Stimulated activated CD8-positive, alpha-beta memory T cell treated with anti-CD3 and anti-CD28 coated beads, Interleukin-7, amount 100 ng/mL, for 4 hours (primary cell): ENCODE measurements around the gene ATP10B.
"Not testable (repeated sequence)": the region's sequence is repeated elsewhere in the genome, so short reads cannot be mapped to it uniquely, and the experiment has no call there.

Experiments
- DNase-seq, 2 donors: peaks; one replicate each; pipeline ENCODE4 v3.0.0-alpha.2; 2020; ENCODE audit warnings: low read depth in 2 of 2

ATP10B gene, protein sequence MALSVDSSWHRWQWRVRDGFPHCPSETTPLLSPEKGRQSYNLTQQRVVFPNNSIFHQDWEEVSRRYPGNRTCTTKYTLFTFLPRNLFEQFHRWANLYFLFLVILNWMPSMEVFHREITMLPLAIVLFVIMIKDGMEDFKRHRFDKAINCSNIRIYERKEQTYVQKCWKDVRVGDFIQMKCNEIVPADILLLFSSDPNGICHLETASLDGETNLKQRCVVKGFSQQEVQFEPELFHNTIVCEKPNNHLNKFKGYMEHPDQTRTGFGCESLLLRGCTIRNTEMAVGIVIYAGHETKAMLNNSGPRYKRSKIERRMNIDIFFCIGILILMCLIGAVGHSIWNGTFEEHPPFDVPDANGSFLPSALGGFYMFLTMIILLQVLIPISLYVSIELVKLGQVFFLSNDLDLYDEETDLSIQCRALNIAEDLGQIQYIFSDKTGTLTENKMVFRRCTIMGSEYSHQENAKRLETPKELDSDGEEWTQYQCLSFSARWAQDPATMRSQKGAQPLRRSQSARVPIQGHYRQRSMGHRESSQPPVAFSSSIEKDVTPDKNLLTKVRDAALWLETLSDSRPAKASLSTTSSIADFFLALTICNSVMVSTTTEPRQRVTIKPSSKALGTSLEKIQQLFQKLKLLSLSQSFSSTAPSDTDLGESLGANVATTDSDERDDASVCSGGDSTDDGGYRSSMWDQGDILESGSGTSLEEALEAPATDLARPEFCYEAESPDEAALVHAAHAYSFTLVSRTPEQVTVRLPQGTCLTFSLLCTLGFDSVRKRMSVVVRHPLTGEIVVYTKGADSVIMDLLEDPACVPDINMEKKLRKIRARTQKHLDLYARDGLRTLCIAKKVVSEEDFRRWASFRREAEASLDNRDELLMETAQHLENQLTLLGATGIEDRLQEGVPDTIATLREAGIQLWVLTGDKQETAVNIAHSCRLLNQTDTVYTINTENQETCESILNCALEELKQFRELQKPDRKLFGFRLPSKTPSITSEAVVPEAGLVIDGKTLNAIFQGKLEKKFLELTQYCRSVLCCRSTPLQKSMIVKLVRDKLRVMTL (N-terminal part only)

DNA sequence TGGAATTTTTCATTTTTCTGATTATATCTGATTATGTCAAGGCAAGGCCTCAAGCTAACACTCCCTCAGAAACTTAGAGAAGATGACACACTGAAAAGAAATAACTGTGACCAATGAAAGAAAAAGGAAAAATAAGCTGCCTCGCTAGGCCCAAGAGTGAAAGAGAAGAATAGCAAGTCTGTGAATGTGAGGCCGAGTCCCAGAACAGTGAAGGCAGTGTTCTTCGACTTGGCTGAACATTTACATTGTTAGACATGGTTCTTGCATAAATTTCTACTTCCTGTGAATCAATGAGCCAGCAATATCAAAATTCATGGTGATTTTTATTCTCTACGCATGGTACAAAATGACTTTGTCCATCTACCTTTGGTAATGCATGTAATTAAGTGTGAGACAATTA lies at the start of gene ATP10B:
Gene ATP10B, minus strand, starts transcription at position 163 of the 400 bp plus-strand sequence. CDS start 164,137 bp downstream, outside the sequence.
- no peak for DNase-seq

DNA sequence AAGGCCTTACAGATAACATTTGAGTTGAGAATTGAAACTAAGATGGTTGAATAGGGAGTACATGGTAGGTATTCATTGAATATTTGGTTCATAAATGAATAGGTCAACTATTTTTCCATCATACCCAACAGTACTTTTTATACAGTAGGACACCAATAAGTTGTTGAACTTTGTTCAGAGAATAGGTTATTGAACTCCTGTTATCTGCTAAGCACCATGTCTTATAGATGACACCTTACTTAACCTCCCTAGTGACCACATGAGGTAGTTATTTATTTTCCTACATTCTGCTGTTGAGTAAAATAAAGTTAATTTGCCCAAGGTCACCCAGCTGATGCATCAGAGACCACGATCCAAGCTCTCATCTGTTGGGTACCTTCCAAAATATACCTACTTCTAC lies 49.6 kb upstream of the ATP10B start:
- no peak for DNase-seq

DNA sequence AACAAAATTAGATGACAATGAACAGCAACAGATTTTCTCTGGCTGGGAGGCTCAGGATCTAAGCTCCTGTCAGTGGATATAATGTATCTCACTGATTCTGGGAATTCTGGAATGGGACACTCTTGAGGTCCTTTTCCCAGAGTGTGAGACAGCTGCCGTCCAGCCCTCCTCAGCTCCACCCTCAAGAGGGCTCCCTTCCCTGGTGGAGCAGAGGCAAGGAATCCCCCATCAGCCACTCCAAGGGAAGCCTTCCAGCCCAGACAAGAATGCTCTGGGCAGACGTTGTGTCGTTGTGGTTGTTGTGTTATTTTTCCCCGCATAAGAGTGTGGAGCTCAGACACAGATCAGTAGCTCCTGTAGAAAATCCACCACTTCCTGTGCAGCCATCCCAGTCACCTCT lies 47.7 kb upstream of the ATP10B start:
- no peak for DNase-seq

DNA sequence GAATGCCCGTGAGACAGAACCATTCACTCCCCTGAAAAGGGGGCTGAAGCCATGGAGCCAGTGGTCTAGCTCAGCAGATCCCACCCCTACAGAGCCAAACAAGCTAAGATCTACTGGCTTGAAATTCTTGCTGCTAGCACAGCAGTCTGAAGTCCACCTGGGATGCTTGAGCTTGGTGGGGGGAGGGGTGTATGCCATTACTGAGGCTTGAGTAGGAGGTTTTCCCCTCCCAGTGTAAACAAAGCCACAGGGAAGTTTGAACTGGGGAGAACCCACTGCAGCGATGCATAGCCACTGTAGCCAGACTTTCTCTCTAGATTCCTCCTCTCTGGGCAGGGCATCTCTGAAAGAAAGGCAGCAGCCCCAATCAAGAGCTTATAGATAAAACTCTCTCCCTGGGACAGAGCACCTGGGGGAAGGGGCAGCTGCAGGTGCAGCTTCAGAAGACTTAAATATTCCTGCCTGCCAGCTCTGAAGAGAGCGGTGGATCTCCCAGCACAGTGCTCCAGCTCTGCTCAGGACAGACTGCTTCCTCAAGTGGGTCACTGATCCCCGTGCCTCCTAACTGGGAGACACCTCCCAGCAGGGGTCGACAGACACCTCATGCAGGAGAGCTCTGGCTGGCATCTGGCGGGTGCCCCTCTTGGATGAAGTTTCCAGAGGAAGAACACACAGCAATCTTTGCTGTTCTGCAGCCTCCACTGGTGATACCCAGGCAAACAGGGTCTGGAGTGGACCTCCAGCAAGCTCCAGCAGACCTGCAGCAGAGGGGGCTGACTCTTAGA lies 41.4 kb upstream of the ATP10B start:
- DNase-seq = not testable (repeated sequence)

DNA sequence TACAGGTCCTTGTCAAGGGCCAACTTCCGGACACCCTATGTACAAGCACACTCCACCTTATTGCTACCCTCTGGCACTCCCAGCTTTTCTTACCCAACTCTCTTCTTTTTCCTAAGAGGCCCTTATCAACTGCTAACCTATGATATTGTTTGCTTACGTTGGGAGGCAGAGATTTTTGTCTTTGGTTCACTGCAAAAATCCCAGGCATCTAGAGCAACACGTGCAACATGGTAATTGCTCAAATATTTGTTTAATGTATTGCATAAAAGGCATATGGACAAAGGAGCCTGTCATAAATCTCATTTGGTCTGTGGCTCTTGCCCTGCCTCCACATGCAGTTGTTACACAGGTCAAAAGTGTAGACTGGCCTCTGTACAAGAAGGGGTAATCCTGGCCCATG lies 35.8 kb upstream of the ATP10B start:
- no peak for DNase-seq

DNA sequence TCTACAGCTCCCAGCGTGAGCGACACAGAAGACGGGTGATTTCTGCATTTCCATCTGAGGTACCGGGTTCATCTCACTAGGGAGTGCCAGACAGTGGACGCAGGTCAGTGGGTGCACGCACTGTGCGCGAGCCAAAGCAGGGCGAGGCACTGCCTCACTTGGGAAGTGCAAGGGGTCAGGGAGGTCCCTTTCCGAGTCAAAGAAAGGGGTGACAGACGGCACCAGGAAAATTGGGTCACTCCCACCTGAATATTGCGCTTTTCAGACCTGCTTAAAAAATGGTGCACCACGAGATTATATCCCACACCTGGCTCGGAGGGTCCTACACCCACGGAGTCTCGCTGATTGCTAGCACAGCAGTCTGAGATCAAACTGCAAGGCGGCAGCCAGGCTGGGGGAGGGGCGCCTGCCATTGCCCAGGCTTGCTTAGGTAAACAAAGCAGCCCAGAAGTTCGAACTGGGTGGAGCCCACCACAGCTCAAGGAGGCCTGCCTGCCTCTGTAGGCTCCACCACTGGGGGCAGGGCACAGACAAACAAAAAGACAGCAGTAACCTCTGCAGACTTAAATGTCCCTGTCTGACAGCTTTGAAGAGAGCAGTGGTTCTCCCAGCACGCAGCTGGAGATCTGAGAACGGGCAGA lies 21.7 kb upstream of the ATP10B start:
- not testable (repeated sequence) for DNase-seq

DNA sequence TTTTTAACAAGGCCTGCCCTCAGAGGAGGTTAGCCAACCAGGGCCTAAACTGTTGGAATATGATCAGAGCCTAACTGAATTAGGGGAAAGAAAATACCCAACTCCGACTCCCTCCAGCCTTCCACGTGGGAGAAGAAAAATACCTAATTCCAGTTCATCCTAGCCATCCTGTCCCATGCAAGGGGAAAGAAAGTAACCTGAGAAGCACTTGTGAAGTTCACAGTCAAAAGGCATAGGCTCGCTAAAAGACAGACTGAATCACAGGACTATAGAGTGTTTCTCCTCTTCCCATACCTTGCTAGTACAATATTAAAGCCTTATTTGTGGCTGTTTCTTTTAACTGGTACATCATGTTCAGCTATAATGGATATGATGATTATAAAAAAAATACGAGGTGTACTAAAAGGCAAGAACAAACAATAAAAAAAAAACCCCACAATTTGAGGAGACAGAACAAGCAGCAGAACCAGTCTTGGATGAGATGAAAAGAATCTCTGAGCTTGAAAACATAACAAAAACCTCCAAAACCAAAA lies 18.0 kb upstream of the ATP10B start:
- no peak for DNase-seq

DNA sequence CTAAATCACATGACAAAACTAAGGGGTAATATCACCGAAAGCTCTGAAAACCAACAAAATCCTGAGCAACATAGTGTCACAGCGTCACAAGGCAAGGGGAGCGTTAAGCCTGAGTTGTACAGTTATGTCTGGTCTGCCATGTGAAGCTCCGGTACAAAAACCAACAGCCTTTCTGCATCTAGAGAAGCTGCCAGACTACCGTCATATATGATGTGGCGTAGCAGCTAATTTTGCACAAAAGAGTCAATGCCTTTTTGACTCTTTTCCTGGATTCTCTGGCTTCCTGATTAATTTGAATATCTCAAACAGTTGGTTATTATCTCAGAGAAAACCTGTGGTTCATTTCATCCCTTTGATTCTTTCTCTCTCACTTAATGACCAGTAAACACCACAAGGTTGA lies 16.0 kb upstream of the ATP10B start:
- DNase-seq = no peak

DNA sequence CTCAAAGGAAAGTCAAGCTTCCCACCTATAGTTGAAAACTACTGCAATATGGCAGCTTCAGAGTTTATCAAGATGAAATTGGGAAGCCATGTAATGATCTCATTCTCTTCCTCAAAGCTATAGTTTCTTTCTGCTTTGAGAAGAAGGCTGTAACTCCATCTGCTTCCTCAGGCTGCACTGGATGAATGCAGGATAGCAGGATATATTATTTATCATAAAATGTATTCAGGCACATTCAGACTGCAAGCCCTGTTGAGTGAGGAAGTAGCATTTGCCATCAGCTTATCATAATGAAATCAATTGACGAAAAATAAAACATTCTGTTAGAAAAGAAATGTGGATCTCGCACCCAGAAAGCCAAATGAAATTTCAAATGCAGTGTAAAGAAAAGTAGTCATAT lies 560 bp downstream of the ATP10B start:
- no peak for DNase-seq

DNA sequence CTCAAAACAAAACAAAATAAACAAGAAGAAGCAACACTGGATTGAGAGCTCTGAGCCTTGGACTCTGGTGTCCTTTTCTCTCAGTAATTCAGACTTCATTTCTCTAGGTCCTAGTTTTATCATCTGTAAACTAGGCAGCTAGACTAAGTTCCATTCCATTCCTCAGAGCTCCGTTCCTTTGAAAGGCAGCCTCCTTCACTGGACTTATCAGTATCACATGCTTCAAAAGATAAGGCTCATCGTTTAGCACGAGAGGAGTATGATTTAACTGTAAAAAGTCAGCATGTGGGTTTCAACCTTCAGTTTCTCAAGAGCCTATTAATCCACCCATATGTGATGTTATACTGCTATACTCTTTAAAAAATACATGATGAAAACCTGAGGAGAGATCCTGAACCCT lies 1.6 kb downstream of the ATP10B start:
- no peak for DNase-seq

DNA sequence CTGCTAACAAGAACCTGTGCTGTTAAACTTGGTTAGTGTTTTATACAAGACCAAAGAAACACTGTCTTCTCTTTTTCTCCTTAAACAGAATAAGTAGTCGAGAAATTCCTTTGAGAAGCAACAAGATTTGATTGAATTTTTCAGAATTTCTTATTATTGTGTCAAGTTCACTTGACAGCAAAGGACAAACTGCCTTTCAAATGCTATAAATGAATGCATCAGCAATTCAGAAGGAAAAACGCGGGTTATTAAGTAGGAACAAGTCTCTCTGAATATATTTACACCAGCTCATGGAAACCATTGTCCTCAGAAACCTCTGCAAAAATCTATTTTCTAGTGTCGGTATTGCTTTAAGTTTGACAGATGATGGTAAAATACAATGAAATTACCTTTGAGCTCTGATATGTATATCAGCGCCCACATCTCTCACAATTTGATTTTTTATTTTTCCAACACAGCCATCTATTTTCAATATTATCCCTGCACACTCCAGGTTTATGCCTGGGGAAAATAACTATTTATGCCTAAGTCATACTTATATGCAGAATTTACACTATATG lies 4.4 kb downstream of the ATP10B start:
- no peak for DNase-seq

DNA sequence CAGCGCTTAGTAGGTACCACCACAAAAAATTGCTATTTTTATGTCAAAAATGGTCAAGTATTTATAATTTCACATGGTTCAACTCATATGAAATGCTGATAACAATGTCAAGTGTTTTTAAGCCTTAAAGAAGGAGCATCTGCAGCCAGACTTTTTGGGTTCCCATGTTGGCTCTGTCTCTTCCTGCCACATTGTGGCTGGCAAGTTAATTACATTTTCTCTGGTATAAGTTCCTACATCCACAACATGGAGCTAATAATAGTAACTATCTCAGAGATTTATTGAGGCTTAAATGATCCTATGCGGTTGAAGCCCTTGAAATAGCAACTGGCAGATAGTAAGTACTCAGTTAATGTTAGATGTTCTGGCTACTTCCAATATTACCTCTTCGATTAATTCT lies 5.4 kb downstream of the ATP10B start:
- no peak for DNase-seq

DNA sequence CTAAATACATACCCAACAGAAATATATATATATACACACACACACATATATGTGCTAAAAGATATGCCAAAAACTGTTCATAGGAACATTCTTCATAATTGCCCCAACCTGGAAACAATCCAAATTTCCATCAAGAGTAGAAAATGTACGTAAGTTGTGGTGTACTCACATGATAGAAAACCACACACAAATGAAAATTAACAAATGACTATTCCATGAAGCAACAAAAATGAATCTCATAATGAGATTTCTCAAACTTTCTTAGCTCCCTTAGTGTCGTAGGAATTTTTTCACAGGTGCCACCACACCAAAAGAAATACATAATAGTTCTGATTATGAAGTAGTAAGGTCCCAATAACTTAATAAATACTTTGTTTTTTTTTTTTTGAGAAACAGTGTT lies 7.8 kb downstream of the ATP10B start:
- DNase-seq = no peak

DNA sequence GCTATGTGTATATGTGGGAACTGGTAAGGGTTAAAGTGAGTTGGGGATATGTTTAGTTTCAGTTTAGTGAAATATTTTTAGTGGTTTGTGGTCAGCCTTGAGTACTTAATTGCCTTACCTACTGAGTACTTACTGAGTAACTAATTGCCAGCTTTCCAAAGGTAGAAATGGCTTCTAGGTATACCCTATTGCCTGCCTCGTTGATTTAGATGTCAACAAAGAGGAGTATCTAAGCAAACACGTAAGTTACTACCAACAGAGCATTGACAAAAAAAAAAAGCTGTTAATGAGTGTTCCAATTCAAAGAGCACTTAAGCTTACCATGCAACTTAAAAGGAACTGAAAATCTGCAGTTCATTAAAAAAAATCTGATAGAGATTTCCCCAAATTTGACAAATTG lies 8.8 kb downstream of the ATP10B start:
- no peak for DNase-seq

DNA sequence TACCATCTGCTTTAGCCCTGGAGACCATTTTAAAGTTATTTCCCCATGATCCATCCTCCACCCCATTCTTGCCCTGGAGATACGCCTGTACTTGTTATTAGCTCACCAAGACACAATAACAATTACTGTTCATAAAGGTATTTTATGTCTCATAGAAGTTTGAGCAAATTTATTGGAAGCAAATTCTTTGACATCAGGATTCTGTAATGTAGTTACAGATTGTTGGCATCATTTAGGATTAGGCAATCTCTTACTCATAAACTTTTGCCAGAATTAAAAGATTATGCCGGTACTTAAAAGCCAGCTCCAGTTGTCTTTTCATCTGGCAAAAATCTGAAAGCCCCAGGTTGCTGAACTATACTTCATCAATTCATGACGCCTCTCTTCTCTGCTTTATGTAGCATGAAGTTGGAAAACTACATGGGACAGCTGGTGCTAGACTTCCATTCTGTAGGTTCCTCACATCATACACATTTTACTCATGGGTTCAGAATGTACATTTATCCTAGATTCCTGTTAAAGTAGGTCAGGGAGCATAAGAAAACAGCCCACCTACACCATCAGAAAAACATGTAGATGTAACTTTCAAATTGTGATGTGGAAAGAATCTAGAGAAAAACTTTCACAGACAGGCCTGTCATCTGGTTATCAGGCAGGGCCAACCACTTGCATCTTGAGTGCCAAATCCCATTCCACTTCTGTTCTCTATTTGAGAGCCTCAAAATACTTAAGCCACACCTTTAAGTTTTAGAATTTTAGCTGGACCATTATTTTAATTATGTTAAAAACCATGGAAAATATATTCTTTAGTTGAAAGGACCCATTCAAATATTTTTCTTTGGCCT lies 14.0 kb downstream of the ATP10B start:
- DNase-seq = no peak

DNA sequence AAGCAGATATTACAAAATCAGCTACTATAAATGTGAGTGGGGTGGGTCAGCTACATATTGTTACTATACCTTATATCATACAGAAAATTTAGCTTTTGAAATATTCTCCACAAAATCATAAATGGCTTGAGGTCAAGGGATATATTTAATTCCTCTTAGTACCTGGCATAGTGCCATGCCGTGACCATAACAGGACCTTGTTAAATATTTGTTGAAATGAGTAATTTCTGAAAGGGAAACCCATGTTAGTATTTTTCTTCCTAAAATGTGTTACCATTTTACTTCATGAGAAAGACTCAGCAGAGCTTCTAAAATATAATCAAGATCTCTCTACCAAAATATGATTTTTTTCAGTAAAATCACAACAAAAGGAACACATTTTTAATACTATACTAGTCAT lies 14.8 kb downstream of the ATP10B start:
- no peak for DNase-seq

DNA sequence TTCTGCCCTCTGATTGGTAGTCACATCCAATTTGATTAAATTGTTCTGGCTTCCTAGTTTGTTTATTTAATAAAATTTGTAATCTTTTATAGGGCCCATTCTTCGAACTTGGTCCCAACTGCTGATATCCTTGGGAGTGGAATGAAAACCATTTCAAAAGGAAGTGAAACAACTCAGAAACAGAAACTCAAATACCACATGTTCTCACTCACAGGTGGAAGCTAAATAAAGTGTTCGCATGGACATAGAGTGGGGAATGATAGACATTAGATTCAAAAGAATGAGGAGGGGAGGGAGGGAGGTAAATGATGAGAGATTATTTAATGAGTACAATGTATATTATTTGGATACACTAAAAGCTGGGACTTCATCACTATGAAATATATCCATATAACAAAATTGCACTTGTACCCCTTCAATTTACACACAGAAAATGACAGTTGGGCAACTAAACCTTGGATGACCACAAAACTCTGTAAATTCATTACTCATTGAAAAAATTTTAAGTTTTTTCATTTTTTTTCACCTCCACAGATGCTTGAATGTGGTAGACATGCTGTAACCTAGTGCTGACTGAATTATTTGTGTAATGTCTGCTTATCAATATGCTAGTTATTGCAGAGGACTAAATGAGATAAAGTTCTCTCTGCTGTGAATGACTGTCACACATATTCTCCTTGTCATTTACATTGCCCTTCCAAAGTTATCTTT lies 16.0 kb downstream of the ATP10B start:
- DNase-seq = no peak

DNA sequence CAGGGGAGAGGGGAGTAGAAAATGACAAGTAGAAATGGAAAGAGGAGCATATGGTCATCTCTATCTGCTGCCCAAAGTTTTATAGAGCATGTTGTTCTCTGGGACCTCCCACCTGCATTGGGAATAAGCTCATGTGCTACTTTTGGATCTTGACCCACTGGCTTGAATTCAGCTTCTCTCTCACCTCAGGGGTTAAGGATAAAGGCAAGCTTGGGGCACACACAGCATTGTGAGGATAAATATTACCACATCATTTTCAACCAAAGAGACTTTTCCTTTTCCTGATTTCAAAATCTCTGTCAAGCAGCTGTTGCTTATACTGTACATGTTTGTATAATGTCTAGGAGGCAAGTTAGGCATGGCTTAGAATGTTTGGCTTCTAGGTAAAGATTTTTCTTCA lies 16.6 kb downstream of the ATP10B start:
- DNase-seq = no peak

DNA sequence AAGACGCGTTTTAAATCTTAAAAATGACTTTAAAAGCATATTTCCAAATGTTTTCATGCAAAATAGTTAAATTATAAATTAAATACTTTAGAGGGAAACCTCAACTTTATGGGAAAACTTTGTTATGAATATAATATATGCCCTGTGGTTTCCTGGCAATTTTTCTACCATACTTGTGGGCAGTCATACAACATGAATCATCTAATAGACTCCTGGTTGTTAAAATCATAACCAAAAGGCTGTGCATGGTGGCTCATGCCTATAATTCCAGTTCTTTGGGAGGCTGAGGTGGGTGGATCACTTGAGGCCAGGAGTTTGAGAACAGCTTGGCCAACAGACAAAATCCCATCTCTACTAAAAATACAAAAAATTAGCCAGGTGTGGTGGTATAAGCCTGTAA lies 18.2 kb downstream of the ATP10B start:
- DNase-seq = no peak
